NOMO-1 treated with dmso at 0.1 percent for 144 hours (cell line): ENCODE results near the gene CDC5L.

Source experiments
- DNase-seq: peaks from one replicate; lab custom pipeline; 2025; ENCODE audit not compliant: unreplicated experiment; lab: John Stamatoyannopoulos, UW

CDC5L gene

GRCh38 chr6:44451803-44452695, 64.5 kb downstream of the CDC5L start:
- DNase-seq, result no peak

DNA sequence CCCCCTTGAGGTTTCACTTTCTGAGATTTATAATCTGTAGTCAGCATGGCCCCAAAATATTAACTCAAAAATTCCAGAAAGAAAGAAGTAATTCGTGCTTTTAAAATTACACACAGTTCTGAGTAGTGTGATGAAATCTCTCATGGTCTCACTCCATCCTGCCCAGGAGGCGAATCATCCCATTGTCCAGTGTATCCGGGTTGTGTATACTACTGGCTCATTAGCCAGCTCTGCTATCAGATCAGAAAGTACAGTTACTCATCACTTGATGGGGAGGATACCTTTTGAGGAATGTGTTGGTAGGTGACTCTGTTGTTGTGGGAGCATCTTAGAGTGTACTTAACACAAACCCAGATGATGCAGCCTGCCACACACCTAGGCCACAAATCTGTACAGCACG, 65.2 kb downstream of the CDC5L start:
- no peak for DNase-seq

- no peak for DNase-seq
Observed at GRCh38 chr6:44453146-44453545, 65.6 kb downstream of the CDC5L start.

DNA sequence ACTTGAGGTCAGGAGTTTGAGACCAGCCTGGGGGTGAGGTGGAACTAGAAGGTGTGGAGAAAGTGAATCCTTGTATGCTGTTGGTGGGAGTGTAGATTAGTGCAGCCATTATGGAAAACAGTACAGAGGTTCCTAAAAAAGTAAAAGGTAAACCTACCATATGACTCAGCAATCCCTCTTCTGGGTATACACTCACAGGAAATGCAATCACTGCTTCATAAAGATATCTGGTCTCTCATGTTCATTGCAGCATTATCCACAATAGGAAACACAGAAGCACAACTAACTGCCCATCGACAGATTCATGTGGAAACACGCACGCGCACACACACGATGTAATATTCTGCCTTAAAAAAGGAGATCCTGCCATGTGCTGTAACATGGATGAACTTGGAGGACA, 66.7 kb downstream of the CDC5L start:
- no peak for DNase-seq

DNA sequence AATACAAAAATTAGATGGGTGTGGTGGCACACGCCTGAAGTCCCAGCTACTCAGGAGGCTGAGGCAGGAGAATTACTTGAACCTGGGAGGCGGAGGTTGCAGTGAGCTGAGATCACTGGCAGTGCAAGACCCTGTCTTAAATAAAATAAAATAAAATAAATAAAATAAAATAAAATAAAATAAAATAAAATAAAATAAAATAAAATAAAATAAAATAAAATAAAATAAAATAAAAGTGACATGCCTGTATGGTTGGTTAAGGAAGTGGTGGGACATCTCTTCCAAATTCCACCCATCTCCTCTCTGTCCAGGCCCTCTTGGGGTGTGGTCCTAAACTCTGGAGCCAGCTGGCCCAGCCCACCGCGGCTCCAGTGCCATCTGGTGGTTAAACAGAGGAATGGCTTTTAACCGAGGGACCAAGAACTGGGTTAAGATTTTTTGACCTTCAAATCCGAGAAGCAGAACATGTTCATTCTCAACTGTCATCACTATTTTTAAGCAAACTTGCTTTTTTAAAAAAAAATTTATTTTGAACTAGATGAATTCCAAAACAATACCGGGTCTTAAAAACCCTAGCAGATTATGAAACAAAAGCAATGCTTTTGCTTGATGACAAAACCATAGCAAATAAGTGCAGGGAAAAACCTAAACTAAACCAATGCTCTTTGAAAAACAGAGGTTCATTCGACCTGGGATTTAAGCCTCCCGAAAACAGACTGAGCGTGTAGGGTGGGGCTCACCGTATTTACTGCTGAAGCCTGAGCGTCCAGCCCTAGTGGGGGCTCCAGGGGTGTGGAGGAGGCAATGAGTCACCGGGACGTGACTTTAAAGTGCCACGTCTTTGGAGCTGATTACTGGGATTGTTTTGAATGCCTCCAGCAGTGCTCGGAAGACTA, 68.8 kb downstream of the CDC5L start:
- peak; percentile 24 for DNase-seq

DNA sequence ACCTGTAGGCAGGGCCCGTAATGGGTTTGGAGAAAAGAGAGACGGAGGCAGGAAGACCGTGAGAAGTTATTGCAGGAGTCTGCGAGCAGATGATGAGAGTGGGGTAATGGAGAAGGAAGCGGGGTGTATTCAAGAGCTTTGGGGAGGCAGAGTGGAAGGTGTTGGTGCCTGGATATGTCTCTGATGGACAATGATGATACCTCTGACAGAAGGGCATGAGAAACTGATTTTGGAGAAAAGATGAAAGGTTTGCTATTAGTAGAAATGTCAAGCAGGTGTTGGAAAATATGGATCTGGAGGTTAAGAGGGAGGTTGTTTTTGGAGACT, 69.4 kb downstream of the CDC5L start:
- DNase-seq, result no peak

DNA sequence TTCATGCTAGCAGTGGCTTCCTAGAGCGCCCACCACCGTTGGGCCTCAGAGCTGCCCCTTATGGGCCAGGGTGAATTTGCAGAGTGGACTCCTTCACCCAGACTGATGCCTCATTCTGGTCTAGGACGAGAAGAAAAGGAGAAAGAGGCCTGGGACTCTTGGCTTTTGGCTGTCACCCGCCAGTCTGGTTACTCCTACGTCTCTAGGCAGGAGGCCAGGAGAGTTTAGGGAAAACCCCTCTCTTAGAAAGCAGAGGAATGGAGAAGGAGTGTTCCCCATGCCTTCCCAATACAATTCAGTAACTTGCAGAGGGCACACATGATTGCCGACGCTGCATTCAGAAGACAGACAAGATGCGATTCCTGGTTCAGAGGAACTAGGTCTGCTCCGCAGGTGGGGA, 70.1 kb downstream of the CDC5L start:
- no peak for DNase-seq

DNA sequence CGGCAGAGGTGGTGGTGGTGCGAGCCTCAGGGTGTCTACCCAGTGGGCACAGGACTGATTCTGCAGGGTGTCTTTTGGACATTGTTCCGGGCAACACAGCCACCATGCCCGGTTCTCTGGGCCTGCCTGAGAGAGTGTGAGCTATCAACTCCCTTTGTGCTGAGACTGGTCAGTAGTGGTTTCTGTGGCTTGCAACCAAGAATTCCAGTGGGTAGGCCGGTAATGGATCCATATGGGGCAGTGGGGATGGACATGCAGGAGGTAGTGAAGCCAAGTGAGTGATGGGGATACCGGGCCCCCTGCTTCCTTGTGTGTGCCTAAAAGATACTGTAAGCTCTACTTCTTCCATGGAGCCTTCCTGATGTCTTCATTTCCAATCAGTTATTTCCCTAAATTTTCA, 71.0 kb downstream of the CDC5L start:
- DNase-seq, result no peak

DNA sequence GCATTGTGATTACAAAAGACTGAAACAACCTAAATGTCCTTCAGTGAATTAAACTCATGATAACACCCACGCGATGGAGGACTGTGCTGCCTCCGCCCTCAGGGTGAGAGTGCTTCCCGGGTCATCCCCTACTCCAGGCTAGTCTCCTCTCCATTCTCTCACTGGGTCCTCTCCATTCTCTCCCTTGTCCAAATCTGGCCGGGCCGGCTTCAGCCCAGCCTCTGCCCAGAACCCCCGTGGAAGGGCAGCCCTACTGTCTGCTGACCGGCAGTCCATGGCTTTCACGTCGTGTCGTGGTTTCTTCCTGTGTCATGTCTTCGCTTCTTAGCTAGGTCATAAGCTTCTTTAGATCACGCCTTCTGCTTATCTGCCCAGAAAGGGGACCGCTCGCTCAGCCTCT, 74.8 kb downstream of the CDC5L start:
- no peak for DNase-seq

DNA sequence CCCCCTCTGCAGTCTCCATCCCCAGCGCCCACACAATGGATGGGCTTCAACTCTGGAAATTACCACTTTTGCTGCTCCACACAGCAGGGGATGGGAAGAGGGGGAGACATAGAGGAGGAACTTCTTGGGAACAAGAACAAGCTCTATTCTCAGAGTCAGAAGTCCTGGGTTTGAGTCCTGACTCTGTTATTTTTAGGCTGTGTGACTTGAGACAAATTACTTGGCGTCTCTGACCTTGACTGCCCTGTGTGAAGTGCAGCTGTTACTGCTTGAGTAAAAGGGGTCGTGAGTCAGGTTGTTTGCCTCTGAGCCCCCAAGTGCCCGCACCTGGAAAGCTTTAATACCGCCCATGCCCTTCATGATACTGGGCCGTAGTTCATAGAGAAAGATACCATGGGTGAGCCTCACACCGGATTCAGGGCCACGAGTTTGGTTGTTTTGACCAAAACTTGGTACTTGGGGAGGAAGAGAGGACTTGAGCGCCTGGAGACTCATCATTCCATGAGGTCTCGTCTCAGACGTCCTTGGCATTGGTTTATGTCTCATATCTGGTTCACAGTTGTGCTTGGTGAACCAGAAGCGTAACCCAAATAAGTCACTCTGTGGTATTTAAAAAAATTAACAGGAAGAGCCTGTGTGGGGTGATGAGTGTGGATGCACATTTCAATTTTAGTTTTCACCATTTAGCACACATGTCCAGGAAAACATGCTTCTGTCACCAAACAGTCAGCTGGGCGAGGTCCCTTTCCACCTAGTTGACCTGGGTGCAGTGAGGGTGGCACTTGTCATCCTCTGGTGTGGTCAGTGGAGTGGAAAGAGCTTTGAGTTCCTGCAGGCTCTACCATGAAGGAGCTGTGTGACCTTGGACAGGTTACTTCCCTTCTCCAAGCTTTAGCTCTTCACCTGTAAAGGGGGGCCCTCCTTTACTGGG, 75.6 kb downstream of the CDC5L start:
- DNase-seq, result no peak

GRCh38 chr6:44463728-44464450, 76.4 kb downstream of the CDC5L start:
- DNase-seq, result no peak

GRCh38 chr6:44464527-44465310, 77.2 kb downstream of the CDC5L start:
- no peak for DNase-seq

- DNase-seq, result no peak
Observed at GRCh38 chr6:44466955-44467354, 79.4 kb downstream of the CDC5L start.

- no peak for DNase-seq
Observed at GRCh38 chr6:44468835-44469234, 81.3 kb downstream of the CDC5L start.

- DNase-seq, result no peak
Observed at GRCh38 chr6:44470115-44470464, 82.6 kb downstream of the CDC5L start.

DNA sequence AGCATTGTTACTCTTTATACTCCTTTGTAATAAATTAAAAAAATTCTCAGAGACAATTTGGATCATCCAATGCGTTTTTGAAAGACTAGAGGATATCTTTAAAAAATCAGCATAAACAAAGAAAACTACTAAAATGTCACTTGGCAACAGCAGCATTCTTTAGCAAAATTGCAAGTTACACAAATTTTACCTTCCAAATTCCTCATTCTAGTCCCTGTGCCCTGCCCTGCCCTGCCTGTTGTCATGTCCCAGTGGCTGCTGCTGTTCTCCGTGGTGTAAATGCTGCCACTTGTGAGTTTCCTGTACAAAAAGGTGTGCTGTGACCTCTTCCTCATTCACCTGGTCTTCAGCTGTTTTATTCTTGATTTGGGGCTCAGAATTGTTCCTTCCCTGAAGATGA, 83.2 kb downstream of the CDC5L start:
- DNase-seq, result no peak

GRCh38 chr6:44471271-44471981, 83.9 kb downstream of the CDC5L start:
- no peak for DNase-seq

DNA sequence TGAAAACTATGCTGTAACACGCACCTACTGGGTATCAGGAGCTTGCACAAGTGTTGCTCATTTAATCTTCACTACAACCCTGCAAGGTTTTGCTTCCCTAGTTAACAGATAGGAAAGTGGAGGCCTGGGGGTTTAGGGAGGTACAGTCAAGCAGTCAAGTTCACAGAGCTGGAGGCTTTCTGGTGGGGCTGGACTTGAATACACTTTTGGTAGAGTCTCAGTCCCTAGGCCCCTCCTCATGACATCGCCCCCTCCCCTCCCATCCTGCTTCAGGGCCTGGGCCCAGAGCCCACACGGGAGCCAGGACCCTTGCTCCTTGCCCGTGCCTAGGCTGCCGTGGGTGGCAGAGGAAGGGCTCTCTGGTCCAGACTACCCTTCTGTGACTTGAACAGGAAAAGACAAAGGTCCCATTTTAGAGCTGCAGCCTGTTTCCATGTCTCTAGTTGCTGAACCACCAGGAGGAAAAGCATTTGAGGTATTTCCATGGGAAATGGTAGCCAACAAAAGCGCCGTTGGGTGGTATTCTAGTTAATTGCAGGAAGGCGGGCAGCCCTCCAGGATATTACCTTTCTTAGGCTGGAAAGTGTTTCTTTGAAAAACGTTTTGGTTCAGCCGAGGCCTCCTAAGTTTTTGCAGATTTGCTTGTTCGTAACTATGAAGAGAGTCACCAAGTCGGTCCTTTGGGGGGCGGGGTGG, 84.9 kb downstream of the CDC5L start:
- no peak for DNase-seq
